ENCODE measurements around the gene GALE.
"Not testable (repeated sequence)": the region's sequence is repeated elsewhere in the genome, so short reads cannot be mapped to it uniquely, and the experiment has no call there.

GALE gene

GRCh38 chr1:23800400-23801337 lies at the start of gene GALE:
TSS of gene GALE (minus strand) at chr1:23800754. CDS start at chr1:23799007, 1,747 bp downstream.
- peak; percentile 97 for DNase-seq (ENCODE audit: low spot score)

- DNase-seq (ENCODE audit: low spot score): no peak
Measured at GRCh38 chr1:23848673-23849616, 48.4 kb upstream of the GALE start.

GRCh38 chr1:23847482-23848095 lies 47.0 kb upstream of the GALE start:
- not testable (repeated sequence) for DNase-seq (ENCODE audit: low spot score)

GRCh38 chr1:23845163-23845562 lies 44.6 kb upstream of the GALE start:
- no peak for DNase-seq (ENCODE audit: low spot score)

- DNase-seq (ENCODE audit: low spot score): no peak
Measured at GRCh38 chr1:23843644-23844043, 43.1 kb upstream of the GALE start.

- DNase-seq (ENCODE audit: low spot score): peak; percentile 70
Measured at GRCh38 chr1:23838401-23838866, 37.9 kb upstream of the GALE start.

GRCh38 chr1:23837908-23838307 lies 37.4 kb upstream of the GALE start:
- no peak for DNase-seq (ENCODE audit: low spot score)

GRCh38 chr1:23836037-23836436 lies 35.5 kb upstream of the GALE start:
- DNase-seq (ENCODE audit: low spot score): no peak

- not testable (repeated sequence) for DNase-seq (ENCODE audit: low spot score)
Measured at GRCh38 chr1:23834156-23834555, 33.6 kb upstream of the GALE start.

- DNase-seq (ENCODE audit: low spot score): no peak
Measured at GRCh38 chr1:23827717-23828116, 27.2 kb upstream of the GALE start.

GRCh38 chr1:23826590-23826989 lies 26.0 kb upstream of the GALE start:
- DNase-seq (ENCODE audit: low spot score): not testable (repeated sequence)

GRCh38 chr1:23825762-23826522 lies 25.4 kb upstream of the GALE start:
- no peak for DNase-seq (ENCODE audit: low spot score)

GRCh38 chr1:23825076-23825761 lies 24.7 kb upstream of the GALE start, which contains the start of gene HMGCL:
TSS of gene HMGCL (minus strand) at chr1:23825429. CDS start at chr1:23825415, 14 bp downstream.
- DNase-seq (ENCODE audit: low spot score): peak; percentile 86

- no peak for DNase-seq (ENCODE audit: low spot score)
Measured at GRCh38 chr1:23824711-23825075, 24.1 kb upstream of the GALE start.

GRCh38 chr1:23823767-23824166 lies 23.2 kb upstream of the GALE start:
- no peak for DNase-seq (ENCODE audit: low spot score)

- DNase-seq (ENCODE audit: low spot score): no peak
Measured at GRCh38 chr1:23817633-23818032, 17.1 kb upstream of the GALE start.

- DNase-seq (ENCODE audit: low spot score): no peak
Measured at GRCh38 chr1:23816906-23817305, 16.4 kb upstream of the GALE start.

GRCh38 chr1:23816361-23816760 lies 15.8 kb upstream of the GALE start:
- no peak for DNase-seq (ENCODE audit: low spot score)

GRCh38 chr1:23814016-23814415 lies 13.5 kb upstream of the GALE start:
- DNase-seq (ENCODE audit: low spot score): no peak

- peak; percentile 41 for DNase-seq (ENCODE audit: low spot score)
Measured at GRCh38 chr1:23810818-23811540, 10.4 kb upstream of the GALE start.

All from CD4-positive, alpha-beta T cell treated with Interleukin-6 at 100 ng/mL for 8 hours (primary cell).